ENCODE data around the gene DOCK6. TPM values are rescaled to one million over a fixed set of nuclear protein-coding genes. Genes with fewer than 3 reads are reported as not detected.

Gene DOCK6, protein sequence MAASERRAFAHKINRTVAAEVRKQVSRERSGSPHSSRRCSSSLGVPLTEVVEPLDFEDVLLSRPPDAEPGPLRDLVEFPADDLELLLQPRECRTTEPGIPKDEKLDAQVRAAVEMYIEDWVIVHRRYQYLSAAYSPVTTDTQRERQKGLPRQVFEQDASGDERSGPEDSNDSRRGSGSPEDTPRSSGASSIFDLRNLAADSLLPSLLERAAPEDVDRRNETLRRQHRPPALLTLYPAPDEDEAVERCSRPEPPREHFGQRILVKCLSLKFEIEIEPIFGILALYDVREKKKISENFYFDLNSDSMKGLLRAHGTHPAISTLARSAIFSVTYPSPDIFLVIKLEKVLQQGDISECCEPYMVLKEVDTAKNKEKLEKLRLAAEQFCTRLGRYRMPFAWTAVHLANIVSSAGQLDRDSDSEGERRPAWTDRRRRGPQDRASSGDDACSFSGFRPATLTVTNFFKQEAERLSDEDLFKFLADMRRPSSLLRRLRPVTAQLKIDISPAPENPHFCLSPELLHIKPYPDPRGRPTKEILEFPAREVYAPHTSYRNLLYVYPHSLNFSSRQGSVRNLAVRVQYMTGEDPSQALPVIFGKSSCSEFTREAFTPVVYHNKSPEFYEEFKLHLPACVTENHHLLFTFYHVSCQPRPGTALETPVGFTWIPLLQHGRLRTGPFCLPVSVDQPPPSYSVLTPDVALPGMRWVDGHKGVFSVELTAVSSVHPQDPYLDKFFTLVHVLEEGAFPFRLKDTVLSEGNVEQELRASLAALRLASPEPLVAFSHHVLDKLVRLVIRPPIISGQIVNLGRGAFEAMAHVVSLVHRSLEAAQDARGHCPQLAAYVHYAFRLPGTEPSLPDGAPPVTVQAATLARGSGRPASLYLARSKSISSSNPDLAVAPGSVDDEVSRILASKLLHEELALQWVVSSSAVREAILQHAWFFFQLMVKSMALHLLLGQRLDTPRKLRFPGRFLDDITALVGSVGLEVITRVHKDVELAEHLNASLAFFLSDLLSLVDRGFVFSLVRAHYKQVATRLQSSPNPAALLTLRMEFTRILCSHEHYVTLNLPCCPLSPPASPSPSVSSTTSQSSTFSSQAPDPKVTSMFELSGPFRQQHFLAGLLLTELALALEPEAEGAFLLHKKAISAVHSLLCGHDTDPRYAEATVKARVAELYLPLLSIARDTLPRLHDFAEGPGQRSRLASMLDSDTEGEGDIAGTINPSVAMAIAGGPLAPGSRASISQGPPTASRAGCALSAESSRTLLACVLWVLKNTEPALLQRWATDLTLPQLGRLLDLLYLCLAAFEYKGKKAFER (N-terminal part only)
- 16.4 and 16.6 TPM in 2 replicates for total RNA-seq

DNA sequence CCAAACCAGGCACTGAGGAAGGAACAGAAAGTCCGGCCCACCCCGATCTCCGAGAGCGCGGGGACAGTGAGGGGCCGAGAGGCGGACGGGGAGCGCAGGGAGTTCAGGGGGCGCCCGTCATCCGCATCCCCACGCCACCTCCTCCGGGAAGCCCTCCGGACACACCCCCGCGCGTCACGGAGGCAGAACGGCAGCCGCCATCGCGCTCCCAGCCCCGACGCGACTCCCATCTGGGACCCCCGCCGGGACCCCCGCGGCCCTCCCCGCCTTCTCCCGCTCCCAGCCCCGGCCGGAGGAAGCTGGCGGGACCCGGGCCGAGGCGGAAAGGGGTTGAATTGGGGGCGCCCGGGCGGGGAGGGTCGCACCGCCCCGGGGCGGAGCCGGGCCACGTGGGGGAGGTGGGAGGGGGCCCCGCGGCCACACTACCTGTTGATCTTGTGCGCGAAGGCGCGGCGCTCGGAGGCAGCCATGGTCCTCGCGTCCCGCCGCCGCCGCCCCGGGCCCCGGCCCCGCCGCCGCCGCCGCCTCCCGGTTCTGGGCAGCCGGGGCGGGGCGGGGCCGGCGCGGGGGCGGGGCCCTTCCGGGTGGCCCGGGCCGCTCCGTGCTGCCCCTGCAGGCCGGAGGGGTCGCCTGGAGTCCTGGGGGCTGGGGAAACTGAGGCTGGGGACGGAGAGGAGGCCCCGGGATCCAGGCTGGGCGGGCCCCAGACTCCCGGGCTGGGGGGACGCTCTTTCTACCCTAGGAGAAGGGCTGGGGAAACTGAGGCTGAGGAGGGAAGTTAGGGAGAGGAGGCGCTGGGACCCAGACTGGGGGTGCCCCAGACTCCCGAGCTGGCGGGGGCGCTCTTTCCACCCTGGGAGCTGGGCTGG is at the start of gene DOCK6:
TSS of gene DOCK6 (minus strand) at position 554 of the 869 bp plus-strand sequence. CDS start at position 470, 84 bp downstream.

DNA sequence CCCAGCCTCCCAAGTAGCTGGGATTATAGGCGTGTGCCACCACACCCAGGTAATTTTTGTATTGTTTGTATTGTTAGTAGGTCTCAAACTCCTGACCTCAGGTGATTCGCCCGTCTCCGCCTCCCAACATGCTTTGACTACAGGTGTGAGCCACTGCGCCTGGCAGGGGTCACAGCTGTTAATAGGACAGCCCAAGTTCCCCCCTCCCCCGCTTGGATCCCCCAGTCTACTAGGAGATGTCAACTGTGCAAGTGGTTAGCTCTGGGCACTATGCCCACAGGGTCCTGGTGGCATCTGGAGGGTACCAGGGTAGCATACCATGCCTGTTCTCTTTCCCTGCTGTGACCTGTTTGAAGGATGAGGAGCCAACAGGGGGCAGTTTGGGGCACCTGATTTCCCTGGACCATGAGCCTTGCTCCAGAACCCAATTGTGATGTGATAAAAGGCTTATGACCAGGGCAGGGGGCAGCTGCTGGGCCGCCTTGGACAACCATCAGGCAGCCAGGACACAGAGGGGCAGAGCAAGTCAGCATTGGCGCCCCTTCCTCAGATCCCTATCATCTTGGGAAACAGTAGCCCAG is 33.4 kb upstream of the DOCK6 start, which contains the start of gene TSPAN16:
TSS of gene TSPAN16 (plus strand) at position 496 of the 581 bp plus-strand sequence. CDS start 138 bp downstream, outside the sequence.

DNA sequence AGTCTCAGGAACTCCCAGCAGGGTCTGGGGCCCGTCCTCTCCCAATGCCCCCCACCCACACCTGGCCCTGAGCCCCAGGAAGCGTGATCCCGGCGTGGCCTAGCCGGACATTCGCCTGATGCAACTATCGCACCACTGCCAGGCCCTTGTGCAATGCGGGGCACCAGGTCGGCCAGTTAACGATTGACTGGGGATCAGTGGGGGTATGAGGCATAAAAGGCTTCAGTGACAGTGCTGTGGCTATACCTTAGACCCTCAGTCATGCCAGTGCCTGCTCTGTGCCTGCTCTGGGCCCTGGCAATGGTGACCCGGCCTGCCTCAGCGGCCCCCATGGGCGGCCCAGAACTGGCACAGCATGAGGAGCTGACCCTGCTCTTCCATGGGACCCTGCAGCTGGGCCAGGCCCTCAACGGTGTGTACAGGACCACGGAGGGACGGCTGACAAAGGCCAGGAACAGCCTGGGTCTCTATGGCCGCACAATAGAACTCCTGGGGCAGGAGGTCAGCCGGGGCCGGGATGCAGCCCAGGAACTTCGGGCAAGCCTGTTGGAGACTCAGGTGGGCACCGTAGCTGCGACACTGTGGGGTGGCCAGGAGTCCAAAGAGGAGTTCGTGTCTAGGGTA is 22.8 kb downstream of the DOCK6 start, which contains the start of gene ANGPTL8:
TSS of gene ANGPTL8 (plus strand) at position 243 of the 624 bp plus-strand sequence. CDS start at position 262, 19 bp downstream.

DNA sequence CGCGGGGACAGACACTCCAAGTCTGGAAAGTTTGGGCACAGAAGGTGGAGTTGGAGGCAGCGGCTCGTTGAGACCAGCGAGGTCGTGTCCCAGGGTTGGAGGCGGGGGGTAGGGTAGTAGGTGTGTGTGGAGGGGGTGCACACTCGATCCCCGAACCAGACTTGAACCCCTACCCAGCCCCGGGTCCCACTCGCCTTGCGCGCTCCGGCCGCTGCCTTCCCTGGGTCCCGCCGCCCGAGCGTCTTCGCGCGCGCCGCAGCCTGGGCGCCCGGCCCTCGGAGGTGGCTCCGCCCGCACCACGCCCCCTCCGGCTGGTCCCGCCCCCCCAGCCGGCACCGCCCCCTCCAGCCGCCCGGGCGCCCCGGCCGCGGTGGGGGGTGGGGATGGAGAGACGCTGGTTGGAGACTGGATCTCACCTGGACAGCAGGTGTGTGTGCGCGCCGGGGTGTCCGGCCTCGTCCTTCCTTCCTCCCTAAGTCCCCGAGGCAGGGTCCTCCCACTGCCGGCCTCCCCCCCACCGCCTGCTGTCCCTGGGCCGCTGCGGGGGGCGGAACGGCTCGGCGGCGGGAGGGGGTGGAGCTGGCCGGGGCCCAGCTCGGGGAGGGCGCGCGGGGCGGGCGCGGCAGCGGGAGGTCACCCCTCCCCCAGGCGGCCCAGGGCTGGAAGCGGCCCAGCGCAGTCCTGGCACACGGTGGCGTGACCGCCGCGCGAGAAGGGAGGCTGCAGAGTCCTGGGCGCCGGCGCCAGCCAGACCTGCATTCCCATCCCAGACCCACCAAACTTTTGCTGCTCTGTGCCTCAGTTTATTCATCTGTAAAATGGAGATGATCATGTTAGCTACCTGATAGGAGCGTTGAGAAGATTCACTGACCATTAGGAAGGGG is 64.8 kb downstream of the DOCK6 start, which contains the start of gene KANK2:
TSS of gene KANK2 (minus strand) at position 255 of the 884 bp plus-strand sequence. CDS start 3,034 bp downstream, outside the sequence.

DNA sequence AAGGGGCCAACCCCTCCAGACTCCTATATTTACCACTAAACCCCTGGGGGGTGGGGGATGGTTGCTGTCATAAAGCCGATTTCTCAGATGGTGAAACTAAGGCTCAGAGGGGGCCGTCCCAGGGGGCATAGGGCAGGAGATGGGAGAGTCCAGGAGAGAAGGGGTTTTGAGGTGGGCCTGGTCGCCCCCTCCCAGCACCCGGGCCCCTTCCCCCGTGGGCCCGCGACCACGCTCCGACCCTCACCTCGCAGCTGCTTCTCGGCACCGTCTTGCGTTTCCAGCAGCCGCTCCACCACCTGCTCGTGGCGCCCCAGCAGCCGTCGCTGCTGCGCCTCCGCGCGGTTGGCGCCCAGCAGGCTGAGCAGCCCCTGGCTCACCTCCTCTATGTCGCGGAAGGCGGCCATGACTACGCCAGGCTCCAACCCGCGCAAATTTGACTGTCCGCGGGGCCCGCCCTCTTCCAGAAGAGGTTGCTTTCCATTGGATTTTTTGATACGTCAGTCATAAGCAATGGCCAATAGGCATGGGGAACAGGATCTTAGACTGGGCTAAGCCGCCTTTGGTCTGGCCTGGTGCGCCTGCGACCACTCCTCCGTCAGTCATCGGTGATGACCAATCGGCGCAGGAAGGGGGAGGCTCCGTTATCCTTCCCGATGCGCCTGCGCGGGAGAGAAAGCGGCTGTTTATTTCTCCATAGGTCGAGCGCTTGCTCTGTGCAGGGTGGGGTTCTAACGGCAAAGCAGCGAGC is 106.8 kb downstream of the DOCK6 start, which contains the start of gene SPC24:
TSS of gene SPC24 (minus strand) at position 410 of the 748 bp plus-strand sequence. CDS start at position 404, 6 bp downstream.

Other genes with a start within 250 kb of the DOCK6 start
- gene LDLR, start 173.1 kb downstream of the DOCK6 start, total RNA-seq: 156 and 170 TPM in 2 replicates
- 0.64 and 4.8 TPM in 2 replicates for gene SPC24, start 106.7 kb downstream of the DOCK6 start, total RNA-seq
- gene KANK2, start 65.0 kb downstream of the DOCK6 start, total RNA-seq: 13.0 and 21.7 TPM in 2 replicates
- gene ANGPTL8, start 22.9 kb downstream of the DOCK6 start, total RNA-seq: not detected in 2 replicates
- not detected in 2 replicates for gene TSPAN16, start 33.6 kb upstream of the DOCK6 start, total RNA-seq
- 38.8 and 42.9 TPM in 2 replicates for gene RAB3D, start 77.1 kb upstream of the DOCK6 start, total RNA-seq
- gene TMEM205, start 83.7 kb upstream of the DOCK6 start, total RNA-seq: 128 and 178 TPM in 2 replicates
- gene CCDC159, start 84.0 kb upstream of the DOCK6 start, total RNA-seq: 6.7 and 8.1 TPM in 2 replicates
- 4.1 and 5.3 TPM in 2 replicates for gene PLPPR2, start 92.9 kb upstream of the DOCK6 start, total RNA-seq
- 0.21 and 0.72 TPM in 2 replicates for gene SWSAP1, start 112.1 kb upstream of the DOCK6 start, total RNA-seq
- gene EPOR, start 121.8 kb upstream of the DOCK6 start, total RNA-seq: 0.85 and 0.96 TPM in 2 replicates
- gene RGL3, start 156.8 kb upstream of the DOCK6 start, total RNA-seq: 1.4 TPM in 1 of 2 replicates, not detected in the other
- gene ODAD3, start 172.6 kb upstream of the DOCK6 start, total RNA-seq: under 0.01 TPM in 1 of 2 replicates, not detected in the other
- 107 TPM in 2 replicates for gene PRKCSH, start 173.1 kb upstream of the DOCK6 start, total RNA-seq
- gene ELAVL3, start 218.5 kb upstream of the DOCK6 start, total RNA-seq: not detected in 2 replicates
- gene ZNF653, start 243.3 kb upstream of the DOCK6 start, total RNA-seq: 6.6 and 11.1 TPM in 2 replicates